HG02981 (cell line): Measurements from ENCODE around the gene ENTR1.

ENCODE experiments used
- ATAC-seq: cut with Tn5 transposase; IDR thresholded peaks from one replicate; pipeline ENCODE4 v1.9.1; 2021; ENCODE audit warnings: mild to moderate bottlenecking, moderate library complexity; ENCODE audit not compliant: unreplicated experiment

The ENTR1 gene

DNA sequence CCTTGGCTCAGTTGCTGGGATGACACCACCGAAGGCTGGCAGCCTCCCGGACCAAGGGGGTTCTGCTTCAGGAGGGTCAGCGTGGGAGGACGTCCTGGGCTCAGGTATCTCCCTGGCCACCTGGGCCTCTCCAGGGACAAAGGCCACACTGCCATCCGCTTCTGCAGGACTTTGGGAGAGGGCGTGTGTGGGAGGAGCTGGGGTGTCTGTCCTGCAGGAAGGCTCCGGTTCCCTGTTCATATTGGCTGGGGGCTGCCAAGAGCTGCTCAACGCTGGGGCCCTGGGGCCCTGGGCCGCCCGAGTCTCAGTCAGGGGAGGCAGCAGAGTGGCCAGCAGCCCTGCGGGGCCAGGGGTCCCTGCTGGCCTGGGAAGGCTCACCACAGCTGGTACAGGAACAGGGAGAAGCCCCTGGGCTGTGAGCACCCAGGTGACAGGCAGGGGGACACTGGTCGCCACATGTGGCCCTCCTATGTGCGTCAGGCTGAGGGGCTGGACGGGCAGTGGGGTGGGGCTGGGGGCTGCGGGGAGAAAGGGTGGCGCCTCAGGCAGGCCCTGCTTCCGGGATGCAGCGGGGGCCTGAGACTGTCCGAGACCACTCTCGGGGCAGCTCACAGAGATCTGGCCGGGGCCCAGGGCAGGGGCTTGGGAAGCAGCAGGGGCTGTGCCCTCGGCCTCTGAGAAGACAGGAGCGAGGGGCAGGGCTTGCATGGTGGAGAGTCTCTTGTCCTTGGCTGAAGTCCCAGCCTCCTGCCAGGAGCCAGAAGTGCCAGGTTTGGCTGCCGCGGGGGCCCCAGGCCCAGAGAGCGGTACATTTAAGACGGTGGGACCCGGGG, 32.0 kb downstream of the ENTR1 start:
- ATAC-seq, result no peak

DNA sequence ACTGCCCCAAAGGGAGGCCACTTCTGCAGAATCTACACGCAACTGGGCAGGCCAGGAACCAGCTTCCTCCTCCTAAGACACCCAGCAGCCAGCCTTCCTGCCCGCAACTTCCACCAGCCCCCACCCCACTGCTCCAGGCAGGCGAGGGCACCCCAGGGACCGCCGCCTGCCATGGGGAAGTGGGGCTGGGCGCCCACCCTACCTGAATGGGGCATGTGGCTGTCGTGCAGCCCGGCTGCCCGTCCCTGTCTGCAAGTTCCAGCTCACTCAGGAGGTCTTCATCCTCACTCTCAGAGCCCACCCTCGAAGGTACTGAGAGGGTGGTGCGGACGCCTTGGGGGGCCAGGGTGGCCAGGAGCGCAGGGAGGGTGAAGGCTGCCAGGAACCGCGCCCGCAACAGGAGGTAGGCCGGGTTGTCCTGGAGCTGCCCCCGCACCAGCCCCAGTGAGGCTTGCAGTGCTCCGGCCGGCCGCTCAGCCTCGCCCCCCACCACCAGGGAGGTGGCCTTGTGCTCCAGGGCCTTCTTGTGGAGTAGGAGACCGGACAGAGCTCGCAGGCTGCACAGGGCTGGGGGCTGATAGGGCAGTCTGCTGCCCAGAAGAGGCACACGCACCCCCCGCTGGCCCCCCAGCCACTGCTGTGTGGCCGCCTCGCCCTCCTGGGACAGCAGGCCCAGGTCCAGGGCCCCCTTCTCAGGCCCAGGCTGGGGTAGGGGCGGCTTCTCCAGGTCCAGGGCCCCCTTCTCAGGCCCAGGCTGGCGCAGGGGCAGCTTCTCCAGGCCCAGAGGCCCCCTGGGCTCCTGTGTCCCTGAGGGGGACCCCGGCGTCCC, 32.9 kb downstream of the ENTR1 start:
- ATAC-seq, result no peak

DNA sequence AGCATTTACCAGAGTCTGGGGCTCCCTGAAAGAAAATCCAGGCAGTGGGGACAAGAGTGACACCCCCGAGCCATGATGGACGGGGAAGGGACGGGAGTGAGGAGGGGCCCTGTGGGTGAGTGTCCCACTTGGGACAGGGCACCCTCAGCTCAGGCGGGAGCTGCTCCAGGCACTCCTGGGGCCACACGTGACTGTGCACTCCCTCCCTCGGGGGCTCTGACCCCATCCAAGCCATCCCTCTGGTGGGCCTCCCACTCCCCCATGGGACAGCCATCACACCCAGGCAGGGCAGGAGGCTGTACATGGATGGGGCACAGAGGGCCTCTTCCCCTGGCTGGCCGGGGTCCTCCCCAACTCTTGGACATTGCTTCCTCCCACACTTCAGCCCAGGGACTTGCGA, 34.0 kb downstream of the ENTR1 start:
- no peak for ATAC-seq

DNA sequence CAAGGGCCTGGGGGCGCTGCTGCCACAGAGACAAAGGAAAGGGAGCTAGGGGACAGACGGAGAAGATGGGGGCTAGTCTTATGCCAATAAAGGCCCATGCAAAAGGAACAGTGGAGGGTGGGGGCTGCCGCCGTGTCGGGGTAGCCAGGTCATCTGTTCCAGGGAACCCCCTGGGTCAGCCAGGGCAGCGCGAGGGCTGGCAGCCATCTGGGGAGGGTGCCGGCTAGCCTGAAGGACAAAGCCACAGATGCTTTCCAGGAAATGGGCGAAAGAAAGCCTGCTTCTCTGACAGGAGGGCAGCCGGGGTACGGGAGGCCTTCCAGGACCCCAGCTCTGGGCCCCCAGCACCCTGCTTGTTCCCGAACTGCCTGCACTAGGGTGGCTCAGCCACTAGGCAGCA, 35.3 kb downstream of the ENTR1 start:
- no peak for ATAC-seq

DNA sequence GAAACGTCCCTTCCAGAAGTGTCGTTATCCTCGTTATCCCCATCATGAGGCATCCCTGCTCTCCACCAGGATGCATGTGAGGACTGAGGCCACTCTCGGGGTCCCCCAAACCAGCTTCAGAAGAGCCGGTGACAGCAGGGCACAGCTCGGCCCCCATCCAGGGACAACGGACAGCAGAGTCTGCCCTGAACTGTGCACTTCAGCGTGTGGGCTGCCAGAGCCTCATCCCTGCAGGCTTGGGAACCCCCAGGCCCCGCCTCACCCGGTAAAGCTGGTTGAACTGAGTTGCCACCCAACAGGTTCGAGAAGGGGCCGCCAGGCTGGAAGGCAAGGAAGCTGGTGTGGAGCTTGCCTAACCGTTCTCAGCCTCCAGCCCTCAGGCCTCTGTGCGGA, 36.2 kb downstream of the ENTR1 start:
- no peak for ATAC-seq

DNA sequence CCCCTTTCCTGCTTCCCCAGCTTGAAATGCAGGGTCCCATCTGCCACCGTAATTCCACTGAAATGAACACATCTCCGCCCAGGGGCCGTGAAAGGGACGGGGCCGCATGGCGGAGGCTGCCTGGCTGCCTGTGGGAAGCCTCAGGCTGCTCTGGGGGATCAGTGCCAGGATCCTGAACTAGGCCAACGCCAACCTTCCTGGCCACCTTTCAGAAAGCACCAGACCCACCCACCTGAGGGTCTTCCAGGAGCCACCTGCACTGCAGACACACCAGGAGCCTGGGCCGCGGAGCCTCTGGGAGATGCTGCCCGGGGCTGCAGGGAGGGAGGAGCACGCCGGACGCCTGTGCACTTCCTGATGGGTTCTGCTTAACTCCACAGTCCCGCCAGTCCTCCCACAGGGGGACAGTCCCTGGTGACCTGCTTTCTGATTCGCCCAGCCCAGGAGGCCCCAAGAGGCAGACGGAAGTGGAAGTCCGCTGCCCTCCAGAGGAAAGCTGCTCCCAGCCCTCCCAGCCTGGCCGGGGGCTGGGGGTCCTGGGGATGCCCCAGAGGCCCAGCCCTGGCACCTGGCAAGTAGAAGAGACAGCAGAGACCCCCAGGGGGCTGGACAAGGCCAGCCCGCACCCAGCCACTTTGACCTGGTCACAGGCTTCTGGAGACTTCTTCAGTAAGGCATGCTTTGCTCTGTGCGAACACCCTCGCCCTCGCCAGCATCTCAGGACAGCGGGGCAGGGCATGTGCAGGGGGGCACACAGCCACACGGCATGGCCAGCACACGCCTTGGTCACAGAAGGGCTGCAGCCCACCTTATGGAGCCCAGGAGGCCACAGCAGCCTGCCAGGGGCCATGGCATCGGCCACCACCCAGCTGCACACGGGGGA, 36.9 kb downstream of the ENTR1 start, which contains the start of gene CARD9:
TSS of gene CARD9 (minus strand) at position 370 of the 883 bp plus-strand sequence. CDS start 1,591 bp downstream, outside the sequence.
- ATAC-seq, result no peak

DNA sequence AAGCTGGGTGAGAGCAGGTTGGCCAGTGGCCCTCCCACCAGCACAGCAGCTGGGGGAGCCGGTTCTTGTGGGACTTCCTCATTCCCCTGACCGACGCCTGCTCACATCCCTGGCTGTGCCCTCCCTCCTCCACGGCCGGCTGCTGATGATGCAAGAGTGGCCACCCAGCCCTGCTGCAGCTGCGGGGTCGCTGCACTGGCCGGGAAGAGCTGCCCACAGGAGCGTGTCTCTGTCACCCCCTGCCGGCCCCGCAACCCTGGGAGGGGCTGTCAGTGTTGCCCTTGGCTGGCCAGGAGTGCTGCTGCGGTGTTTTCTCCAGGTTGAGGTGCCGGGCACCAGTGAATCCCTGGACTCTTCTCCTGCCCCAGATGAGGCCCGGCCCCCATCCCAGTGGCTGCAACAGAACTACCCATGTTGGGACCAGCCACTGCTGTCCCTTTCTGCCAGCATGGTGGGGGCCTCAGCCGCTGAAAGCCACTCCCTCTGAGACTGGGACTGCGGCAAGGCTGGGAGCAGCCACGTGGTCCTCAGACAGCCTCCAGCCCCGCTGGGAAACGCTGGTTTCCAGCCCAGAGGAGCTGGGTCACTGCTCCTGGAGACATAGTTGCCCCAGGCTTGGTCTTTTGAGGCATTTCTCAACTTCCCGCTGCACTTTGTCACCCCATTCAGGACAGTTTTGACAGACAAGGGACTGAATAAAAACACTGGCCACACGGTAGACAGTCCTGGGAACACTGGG, 37.7 kb downstream of the ENTR1 start:
- ATAC-seq, result no peak

DNA sequence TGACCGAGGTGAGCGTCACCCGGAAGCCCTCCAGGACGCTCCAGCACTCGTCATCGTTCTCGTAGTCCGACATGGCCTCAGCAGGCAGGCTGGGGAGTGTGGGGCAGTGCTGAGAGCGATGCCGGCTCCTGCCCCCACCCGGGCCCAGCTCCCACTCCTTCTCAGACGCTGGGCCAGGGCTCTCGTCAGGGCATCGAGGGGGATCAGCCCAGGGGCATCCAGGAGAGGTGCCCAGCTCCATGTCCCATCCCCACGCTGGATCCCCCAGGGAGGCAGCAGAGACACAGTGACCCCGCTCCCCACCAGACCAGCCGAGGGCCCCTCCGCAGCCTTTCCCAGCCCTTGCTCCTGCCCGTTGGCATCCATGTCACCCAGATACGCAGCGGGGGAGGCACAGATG, 38.4 kb downstream of the ENTR1 start:
- no peak for ATAC-seq

DNA sequence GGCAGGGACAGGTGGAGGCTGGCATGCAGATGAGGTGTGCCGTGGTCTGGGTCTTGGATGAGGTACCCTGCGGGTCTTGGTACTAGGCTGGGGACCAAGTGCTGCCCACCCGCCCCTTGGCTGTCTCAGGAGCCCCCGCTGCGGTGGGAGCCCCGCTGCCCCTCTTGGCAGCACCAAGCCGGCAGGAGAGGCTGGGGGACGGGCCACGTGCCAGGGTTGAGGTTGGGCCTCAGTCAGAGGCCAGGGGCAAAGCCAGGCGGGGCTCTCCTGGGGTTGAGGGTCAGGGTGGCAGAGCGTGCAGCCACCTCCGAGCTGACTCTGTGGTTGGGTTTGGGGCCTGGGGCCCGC, 38.9 kb downstream of the ENTR1 start:
- no peak for ATAC-seq

DNA sequence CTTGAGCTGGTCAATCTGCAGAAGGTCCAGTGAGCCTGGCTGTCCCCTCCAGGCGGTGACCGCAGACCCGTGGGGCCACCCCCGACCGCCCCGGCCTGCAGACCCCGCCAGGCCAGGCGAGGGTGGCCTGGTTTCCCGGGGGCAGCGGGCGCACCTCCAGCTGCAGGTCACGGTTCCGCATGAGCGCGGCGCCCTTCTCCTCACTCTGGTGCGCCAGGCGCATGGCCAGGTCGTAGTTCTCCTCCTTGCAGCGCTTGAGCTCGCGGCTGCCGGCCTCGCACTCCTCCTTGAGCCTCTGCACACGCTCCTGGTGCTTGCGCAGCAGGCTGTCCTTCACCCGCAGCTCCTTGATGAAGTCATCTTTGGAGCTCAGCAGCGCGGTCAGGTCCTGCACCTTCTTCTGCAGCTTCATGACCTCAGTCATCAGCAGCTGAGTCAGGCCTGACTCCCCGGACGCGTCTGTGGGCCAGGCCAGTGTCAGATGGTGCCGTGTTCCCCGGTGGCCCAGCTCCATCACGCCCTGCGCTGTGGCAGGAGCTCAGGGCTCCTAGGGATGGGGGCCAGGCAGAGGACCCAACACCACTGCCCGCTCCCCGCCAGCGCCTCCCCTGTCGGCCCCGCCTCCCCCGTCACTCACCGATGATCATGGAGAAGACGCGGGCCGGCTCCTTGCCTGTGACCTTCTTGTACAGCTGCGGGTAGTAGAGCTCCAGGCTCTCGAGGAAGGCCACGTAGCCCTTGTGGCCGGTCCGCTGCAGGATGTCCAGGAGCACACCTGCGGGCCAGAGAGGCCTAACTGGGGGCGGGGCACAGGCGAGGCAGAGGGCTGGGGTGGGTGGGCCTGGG, 39.5 kb downstream of the ENTR1 start:
- no peak for ATAC-seq

DNA sequence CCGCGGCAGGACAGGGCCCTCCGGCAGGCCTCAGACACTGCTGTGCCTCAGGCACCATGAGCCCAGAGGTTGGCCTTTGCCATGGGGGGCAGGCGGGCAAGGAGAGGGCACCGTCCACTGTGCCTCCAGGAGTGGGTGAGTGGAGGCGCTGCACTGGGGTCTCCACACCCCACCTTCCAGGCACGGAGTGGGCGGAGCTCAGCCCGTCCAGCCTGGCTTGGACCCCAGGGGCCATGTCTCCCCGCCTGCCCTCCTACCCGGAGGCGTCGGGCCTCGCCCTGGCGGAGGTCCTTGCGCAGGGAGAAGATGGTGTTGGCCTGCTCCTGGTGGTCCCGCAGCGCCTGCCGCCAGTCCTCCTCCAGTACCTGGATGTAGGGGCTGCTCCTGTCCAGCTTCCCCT, 40.4 kb downstream of the ENTR1 start:
- no peak for ATAC-seq

DNA sequence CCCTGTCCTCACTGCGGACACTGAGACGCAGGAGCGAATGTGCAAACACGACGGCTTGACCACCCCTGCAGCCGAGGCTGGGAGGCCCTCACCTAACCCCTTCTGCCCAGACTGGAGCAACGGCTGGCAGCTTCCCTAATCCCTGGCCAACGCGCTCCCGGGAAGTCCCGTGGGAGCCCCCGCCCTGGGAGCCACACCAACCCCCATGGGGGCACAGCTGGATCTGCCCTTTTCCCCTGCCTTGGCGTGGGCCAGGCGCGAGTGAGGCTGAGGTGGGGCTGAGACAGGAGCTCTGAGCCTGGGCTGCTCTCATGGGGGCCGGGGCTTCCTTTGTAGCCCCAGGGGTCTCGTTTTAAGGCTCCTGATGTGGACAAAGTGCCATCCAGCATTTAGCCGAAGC, 42.2 kb downstream of the ENTR1 start:
- ATAC-seq, result no peak

DNA sequence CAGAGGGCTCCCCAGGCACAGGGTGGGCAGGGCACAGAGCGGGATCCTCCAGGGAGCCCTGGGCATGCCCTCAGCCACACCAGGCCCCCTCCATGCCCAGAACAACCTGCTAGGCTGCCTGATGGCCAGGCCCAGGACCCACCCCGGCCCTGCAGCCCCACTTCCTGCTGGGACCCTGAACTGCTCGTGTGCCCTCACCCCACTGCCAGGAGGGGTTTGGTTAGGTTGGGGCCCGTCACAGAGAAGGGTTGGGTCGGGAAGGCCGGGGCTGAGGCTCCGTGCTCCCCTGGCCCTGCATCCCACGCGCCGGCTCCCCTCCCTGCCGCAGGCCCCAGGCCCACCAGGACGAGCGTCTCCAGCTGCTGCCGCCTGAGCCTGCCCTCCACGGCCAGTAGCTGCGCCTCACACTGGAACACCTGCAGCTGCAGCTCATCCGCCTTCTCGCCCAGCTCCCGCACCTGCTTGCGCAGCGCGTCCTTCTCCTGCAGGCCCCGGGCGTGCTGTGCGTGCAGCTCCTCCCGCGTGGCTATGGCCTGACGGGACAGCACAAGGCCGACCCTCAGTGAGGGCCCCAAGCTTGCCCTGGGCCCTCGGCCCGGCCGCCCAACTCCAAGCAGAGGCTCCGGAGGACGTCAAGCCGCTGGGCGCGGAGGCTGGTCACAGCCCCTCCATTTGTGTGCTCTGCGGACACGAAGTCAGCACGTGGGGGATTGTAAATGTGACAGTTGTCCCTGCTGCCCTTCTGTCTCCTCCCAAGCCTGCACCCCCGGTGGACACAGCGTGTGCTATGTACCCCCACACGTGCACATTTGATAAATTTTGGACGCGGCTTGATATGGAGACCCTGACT, 42.9 kb downstream of the ENTR1 start:
- ATAC-seq, result no peak

DNA sequence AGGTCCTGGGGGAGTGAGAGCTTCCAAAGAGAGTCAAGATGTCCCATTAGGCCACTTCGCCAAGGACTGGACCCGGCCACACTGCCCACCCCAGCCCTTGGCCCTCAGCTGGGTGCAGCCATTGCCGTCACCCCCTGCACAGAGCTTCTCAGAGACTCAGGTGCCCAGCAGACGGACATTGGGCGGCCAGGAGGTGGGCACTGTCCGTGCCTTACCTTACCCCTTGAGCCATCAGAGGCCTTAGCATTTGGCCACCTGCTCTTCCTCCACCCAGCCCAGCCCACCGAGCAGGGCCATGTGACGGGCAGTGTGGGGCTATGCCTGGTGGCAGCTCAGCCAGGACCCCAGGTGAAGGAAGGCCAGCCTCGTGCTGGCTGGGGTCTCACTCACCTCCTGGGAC, 43.6 kb downstream of the ENTR1 start:
- ATAC-seq, result no peak

DNA sequence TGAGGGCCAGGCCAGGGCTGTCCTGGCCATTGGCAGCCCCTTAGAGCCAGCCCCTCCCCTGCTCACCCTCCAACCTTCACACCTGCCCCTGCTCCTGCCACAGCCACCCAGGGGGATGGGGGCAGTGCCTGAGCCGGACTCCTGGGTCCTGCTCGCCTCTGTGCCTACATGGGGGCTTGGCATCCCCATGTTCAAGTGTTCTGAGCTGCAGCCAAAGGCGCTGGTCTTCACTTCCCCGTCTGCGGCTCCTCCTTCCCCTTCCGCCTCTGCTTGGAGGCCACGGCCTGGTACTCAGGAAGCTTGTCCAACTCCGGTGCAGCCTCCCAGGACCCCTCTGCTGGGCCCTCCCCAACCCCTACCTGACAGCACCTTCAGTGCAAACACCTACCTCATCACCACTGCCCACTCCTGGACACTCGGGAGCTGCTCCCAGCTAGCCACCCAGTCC, 44.6 kb downstream of the ENTR1 start:
- ATAC-seq, result no peak

DNA sequence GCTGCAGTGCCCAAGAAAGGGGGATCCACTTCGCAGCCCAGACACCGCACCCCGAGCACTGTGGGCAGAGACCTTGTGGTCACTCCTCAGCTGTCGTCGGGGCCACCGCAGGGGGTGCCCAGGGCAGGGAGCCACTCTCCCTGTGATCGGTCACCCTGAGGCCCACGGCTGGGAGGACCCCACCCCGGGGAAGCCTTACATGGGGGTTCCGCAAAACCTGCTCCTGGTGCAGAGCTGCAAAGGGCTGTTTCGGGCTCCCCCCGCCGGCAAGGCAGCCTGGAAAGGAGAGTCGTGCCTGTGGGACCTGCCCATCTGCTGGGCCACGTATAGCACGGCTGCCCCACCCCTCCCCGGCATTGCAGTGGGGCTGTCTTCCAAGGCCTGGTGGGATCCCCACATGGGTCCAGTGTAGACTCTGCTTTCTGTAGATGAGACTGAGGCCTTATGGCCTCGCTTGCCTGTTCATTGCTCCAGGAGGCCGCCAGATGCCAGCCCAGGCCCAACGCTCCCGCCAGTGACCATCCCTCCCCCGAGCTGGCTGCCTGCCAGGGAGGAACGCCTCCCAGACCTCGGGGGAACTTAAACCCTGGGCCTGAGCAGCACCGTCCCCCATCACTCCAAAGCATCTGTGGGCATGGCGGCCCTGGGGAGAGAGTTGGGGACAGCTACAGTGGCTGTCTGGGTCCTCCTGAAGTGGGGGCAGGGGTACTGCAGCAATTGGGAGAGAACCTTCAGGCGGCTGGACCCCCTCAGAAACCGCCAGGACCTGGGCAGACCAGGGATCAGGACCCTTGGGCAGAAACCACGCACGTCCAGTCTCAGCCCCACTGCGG, 45.3 kb downstream of the ENTR1 start:
- no peak for ATAC-seq

DNA sequence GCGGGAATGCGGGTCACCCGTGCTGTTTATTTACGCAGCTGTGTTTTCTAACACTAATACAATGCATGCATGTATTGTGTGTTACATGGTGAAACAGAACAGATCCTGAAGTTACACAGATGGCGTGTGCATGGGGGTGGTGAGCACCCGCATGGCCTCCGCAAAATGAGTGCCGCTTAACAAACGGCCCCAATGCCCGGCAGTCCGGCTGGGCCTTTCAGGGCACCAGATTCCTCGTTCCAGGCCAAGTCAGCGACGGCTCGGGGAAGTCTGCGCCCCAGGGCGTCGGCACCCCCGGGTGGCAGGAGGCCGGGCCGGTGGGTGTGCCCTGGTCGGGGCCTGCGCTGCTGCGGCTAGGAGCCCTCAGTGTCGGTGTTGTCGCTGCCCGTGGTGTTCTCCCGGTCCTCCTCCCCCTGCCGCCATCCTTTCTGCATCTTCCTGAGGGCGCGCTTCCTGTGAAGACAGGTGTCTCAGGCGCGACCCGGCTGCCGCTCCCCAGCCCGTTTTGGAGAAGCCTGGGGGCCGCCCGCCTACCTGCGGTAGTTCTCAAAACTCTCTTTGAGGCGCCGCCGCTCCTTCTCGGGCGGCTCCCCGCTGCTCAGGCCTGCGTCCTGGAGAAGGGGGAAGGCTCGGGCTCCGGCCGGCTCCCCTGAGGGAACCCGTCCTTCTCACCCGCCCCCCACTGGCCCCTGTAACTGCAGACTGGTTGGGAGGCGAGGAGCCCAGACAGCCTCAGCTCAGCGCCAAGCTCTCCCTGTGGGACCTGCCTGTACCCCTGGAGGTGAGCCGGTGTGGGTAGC, 46.3 kb downstream of the ENTR1 start:
- ATAC-seq, result no peak
